GM19193 (cell line): Measurements from ENCODE around the gene STMN3.

Experiments
- POLR2A ChIP-seq: IDR thresholded peaks from 4 replicates; pipeline ENCODE4 v1.6.1; 2011; ENCODE audit not compliant: insufficient read depth, insufficient read length; ENCODE audit errors: extremely low read depth

STMN3 gene

GRCh38 chr20:63602321-63602720 is 50.9 kb downstream of the STMN3 start:
- TF ChIP-seq POLR2A: no peak

- no peak for TF ChIP-seq POLR2A
Measured at GRCh38 chr20:63599396-63600050, 53.7 kb downstream of the STMN3 start.

- TF ChIP-seq POLR2A: no peak
Measured at GRCh38 chr20:63598479-63599395, 54.5 kb downstream of the STMN3 start.

- no peak for TF ChIP-seq POLR2A
Measured at GRCh38 chr20:63597651-63598478, 55.4 kb downstream of the STMN3 start.

GRCh38 chr20:63596423-63596822 is 56.8 kb downstream of the STMN3 start:
- no peak for TF ChIP-seq POLR2A

- TF ChIP-seq POLR2A: no peak
Measured at GRCh38 chr20:63595416-63596127, 57.7 kb downstream of the STMN3 start.

GRCh38 chr20:63594043-63594561 is 59.1 kb downstream of the STMN3 start:
- no peak for TF ChIP-seq POLR2A

GRCh38 chr20:63592661-63593060 is 60.6 kb downstream of the STMN3 start:
- TF ChIP-seq POLR2A: no peak

GRCh38 chr20:63591786-63592355 is 61.4 kb downstream of the STMN3 start:
- no peak for TF ChIP-seq POLR2A

GRCh38 chr20:63591147-63591533 is 62.1 kb downstream of the STMN3 start:
- TF ChIP-seq POLR2A: no peak

- TF ChIP-seq POLR2A: no peak
Measured at GRCh38 chr20:63590218-63591146, 62.7 kb downstream of the STMN3 start.
